ENCODE results near the gene JMJD7. TPM values are rescaled to one million over a fixed set of nuclear protein-coding genes. Genes with fewer than 3 reads are reported as not detected.

JMJD7 gene
- total and polyA plus RNA-seq, 9 of the 15 experiments (the other 6 are each of a cell fraction or from before 2014, with no cell fraction given), result 1.2 to 13.9 (median 6.1) TPM

- TF ChIP-seq KLF6 (CRISPR knock-in tag; IDR thresholded peaks at IDR 0.05; ENCODE audit: borderline replicate concordance), result no peak
- no peak for TF ChIP-seq PHB2 (IDR thresholded peaks at IDR 0.05; ENCODE audit: low read depth)
- TF ChIP-seq SRF (CRISPR knock-in tag; IDR thresholded peaks at IDR 0.05), result no peak
- no peak for TF ChIP-seq SFPQ (IDR thresholded peaks at IDR 0.05; ENCODE audit: low read depth, low read length)
- TF ChIP-seq PTBP1 (IDR thresholded peaks at IDR 0.05; ENCODE audit: low read depth, low read length), result 0 out of 2 replicates have a peak, but pooled peaks have one; percentile 39
- no peak for TF ChIP-seq MLLT1 (IDR thresholded peaks at IDR 0.05)
- TF ChIP-seq HNRNPL (IDR thresholded peaks at IDR 0.05; ENCODE audit: low read depth, low read length), result no peak
- no peak for TF ChIP-seq E2F3 (CRISPR knock-in tag; IDR thresholded peaks at IDR 0.05)
- TF ChIP-seq POLR2A (conservative IDR thresholded peaks at IDR 0.05), result peak; percentile 82
- 0 out of 2 replicates have a peak, but pooled peaks have one; percentile 19 for TF ChIP-seq MTA1 (IDR thresholded peaks at IDR 0.05; ENCODE audit: borderline replicate concordance)
- TF ChIP-seq HEY1 (CRISPR knock-in tag; IDR thresholded peaks at IDR 0.05; ENCODE audit: borderline replicate concordance), result no peak
- TF ChIP-seq NCOR1 (IDR thresholded peaks at IDR 0.05), result no peak
- TF ChIP-seq EP400 (IDR thresholded peaks at IDR 0.05), result peak; percentile 79
- TF ChIP-seq NEUROD1 (IDR thresholded peaks at IDR 0.05; ENCODE audit: borderline replicate concordance, low read depth, low read length, partially characterized antibody), result no peak
- peak; percentile 75 for TF ChIP-seq MAX (CRISPR knock-in tag; IDR thresholded peaks at IDR 0.05)
- TF ChIP-seq RAD21 (CRISPR knock-in tag; conservative IDR thresholded peaks at IDR 0.05 in 1 of 2, IDR thresholded peaks at IDR 0.05 in 1 of 2), result no peak
- no peak for TF ChIP-seq FOXJ3 (CRISPR knock-in tag; IDR thresholded peaks at IDR 0.05)
- TF ChIP-seq ZNF165 (CRISPR knock-in tag; IDR thresholded peaks at IDR 0.05; ENCODE audit: borderline replicate concordance), result no peak
- no peak for TF ChIP-seq BRF1 (IDR thresholded peaks at IDR 0.05; ENCODE audit: borderline replicate concordance, extremely low read depth, insufficient read length)
- no peak for TF ChIP-seq HMGXB4 (CRISPR knock-in tag; IDR thresholded peaks at IDR 0.05)
- no peak for TF ChIP-seq ZNF76 (CRISPR knock-in tag; IDR thresholded peaks at IDR 0.05; ENCODE audit: borderline replicate concordance)
These were observed at the start of gene JMJD7 (continued) for GRCh38 chr15:41827880-41828806.
